NCI-H226 (cell line): ENCODE results near the gene SDK2.

Experiments used
- DNase-seq: peaks from one replicate; pipeline ENCODE4 v3.0.0-alpha.2; 2015

Gene SDK2

GRCh38 chr17:73288534-73289302 is 355.5 kb downstream of the SDK2 start:
- no peak for DNase-seq

GRCh38 chr17:73286863-73287296 is 357.4 kb downstream of the SDK2 start:
- no peak for DNase-seq

GRCh38 chr17:73285916-73286862 is 358.1 kb downstream of the SDK2 start:
- no peak for DNase-seq

GRCh38 chr17:73285603-73285908 is 358.7 kb downstream of the SDK2 start:
- DNase-seq = no peak

- DNase-seq = no peak
Measured at GRCh38 chr17:73284906-73285602, 359.2 kb downstream of the SDK2 start.
